ENCODE results near the gene SLCO2A1.

SLCO2A1 gene

GRCh38 chr3:134033315-134033996, 3.7 kb upstream of the SLCO2A1 start:
- DNase-seq: no peak

DNA sequence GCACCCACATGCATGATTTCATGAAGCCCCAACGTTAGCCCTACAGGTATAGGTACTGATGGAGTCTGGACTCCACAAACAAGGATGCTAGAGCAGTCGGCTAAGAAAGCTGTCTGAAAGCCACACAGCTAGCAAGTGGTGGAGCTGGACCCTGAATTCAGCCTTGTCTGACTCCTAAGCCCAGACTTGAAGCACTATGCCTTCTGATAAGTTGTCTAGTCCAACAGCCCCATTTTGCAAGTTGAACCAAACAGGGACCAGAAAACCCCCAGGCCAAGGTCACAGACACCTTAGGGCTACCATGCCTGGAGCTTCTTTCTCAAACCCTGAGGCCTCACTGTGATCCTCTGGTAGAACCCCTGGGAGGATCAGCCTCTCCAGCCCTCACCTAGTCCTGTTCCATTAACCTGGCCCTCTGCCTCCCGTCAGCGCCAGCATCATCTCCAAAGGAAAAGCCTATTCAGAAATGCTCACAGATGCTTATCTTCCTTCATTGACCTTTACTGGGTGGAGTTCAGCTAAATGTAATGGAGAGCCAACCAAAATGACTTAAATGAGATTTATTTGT, 1.7 kb upstream of the SLCO2A1 start:
- DNase-seq: no peak

DNA sequence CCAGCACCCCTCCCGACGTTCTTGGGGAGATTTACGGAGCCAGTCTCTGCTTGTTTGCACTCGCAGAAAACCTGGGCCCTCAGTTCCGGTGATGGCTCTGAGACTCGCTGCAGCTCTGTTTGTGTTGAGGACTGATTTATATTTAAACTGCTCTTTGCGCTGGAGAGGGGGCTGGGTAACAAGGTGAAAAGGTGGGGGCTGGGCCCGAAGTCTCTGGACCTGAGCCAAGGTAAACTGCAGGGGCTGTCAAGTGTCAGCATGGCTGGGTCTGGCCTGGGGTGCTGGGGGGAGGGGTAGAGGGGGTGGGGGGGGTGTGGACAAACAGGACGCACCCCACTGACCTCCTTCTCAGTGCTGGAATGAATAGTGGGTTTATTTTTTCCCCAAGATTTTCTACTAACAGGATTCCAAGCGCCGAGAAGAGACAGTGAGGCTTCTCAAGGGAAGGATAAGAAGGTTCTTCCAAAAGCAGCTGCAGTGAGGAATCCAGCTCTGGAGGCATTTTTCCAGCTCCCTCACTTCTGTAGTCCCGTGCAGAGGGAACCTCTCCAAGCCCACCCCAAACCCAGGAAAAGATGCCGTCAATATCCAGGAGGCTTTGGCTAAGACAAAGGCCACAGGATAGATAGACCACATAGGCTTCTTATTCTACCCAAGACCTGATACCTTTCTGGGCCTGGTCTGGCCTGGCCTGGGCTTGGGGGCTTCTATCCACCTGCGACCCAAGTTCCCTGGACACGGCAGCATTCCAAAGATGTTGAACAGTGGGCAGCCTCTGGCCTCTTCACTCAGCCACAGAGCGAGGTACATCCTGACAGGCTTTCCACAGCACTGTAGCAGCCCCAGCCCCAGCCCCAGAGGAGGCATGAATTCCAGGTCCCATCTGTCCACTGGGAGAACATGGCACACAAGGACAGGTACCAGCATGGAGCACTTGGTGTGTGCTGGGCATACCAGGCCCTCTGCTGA, 938 bp upstream of the SLCO2A1 start:
- DNase-seq: no peak

DNA sequence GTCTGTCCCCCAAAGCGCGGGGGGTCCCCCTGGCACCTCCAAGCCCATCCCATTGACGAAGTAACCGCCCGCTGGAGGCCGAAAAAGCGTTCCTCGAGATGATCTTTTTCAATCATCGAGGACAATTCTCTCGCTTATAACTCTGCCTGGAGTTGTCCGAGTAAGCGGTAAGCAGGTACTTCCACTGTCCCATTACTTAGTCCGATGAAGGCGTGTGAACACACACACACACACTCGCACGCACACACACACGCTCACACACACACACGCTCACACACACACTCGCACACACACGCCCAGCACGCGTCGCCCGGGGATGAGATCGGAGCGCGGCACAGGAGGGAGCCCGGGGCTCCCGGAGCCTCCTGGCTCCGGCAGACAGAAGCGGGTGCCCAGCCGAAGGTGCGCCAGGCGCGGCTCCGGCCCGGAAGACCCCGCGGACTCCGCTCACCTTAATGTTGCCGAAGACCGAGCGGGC, 430 bp downstream of the SLCO2A1 start:
- DNase-seq: no peak

GRCh38 chr3:134028486-134029255, 1.1 kb downstream of the SLCO2A1 start:
- DNase-seq: no peak

- DNase-seq: no peak
Measured at GRCh38 chr3:134027631-134028030, 2.1 kb downstream of the SLCO2A1 start.

- DNase-seq: no peak
Measured at GRCh38 chr3:134020135-134020680, 9.5 kb downstream of the SLCO2A1 start.

DNA sequence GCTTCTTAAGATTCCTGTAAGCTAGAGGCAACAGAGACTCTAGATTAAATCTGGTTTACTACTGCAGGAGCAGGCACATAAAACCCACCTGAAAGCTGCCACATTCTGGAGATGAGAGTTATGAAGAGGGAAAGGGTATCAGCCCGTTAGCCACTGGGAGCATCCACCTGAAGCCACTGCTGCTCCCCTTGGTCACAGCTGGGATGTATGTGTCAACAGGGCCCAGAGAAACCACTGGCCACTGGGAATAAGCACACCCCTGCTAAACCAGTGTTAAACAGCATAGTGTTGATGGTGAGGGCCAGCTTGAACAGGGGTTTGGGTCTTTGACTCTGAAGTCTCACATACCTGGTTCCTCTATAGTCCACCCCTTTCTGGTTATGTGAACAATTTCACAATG, 10.9 kb downstream of the SLCO2A1 start:
- DNase-seq: no peak

DNA sequence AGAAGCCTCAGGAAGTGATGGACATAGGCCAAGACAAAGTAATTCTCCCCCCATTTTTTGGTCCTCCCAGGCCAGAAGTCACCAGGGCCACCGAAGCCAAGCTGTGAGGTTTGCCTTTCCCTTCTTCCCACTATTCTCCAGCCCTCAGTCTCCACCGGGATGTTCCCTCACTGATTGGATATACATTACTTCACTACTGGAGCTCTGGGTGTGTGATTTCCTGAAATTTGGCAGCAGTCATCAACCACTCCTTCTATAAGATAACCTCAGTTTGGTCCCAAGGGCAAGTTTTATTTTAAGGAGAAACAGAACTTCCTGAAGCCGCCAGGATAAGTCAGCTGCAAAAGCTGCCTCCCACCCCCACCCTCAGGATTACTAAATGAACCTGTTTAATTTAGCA, 11.3 kb downstream of the SLCO2A1 start:
- DNase-seq: no peak

GRCh38 chr3:134017490-134017889, 12.2 kb downstream of the SLCO2A1 start:
- DNase-seq: no peak

GRCh38 chr3:134014270-134014669, 15.5 kb downstream of the SLCO2A1 start:
- no peak for DNase-seq

GRCh38 chr3:134013280-134013679, 16.4 kb downstream of the SLCO2A1 start:
- no peak for DNase-seq

GRCh38 chr3:134009345-134010000, 20.3 kb downstream of the SLCO2A1 start:
- no peak for DNase-seq

- no peak for DNase-seq
Measured at GRCh38 chr3:134008630-134009156, 21.0 kb downstream of the SLCO2A1 start.

DNA sequence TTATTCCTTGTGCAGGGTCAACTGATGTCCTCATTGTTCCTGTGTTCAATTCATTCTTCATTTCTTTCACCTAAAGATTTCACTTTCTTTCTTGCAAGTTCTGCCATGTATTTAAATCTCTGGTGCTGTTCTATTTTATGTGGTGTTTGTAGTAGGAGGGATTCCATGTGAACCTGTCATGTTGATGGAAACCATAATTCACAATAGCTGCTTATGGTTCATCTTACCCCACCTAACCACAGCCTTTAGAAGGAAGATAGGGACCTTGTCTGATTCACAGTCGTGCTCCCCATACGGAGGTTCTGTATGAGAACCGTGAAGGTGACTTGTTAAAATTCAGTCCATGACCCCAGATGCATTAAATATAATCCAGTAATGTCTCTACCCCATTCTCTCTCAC, 21.9 kb downstream of the SLCO2A1 start:
- no peak for DNase-seq

GRCh38 chr3:134004841-134005240, 24.9 kb downstream of the SLCO2A1 start:
- DNase-seq: no peak

DNA sequence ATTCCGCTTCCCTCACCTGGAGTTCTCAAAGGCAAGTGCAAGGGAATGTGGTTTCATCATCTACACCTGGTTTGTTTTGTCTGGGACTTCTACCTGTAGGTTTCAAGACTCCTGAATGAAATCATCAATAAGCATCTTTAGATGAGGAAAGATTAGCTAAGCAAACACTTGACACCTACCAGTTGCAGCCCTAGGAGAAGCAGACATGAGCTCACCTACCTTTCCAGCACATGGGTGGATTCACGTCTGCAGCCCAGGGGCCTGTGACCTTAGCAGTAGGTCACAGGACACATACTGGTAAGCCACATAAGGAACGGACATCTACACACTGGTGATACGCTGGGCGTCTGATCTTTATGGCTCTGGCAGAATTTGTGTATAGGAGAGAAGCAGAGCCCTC, 26.7 kb downstream of the SLCO2A1 start:
- no peak for DNase-seq

DNA sequence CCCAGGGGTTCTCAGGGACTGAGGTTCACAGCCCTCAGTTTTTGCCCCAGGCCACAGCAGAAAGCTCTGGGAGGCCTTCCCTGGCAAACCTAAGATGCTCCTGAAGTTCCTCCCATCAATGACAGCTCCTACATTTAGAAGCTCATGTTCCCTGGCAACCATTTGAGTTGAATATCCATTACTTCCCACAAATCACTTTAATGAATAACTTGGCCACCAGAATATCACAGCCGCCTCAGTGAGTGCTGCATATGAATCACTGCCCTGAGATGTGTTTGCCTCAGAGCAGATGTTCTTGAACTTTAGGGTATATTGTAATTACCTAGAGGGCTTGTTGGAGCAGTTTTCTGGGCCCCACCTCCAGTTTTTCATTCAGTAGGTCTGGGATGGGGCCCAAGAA, 27.4 kb downstream of the SLCO2A1 start:
- DNase-seq: no peak

DNA sequence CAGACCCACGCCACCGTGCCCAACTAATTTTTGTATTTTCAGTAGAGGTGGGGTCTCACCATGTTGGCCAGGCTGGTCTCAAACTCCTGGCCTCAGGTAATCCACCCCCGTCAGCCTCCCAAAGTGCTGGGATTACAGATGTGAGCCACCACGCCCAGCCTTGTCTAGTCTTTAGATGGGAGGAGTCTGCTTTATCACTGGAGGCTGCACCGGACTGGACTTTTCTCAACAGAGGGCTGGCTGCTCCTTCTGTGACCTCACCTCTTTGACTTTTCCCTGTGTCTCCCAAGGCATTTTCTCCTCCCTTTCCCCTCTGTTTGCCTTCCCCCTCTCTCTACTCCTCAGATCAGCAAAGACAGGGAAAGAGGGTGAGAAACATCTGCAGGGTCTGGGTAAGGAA, 28.5 kb downstream of the SLCO2A1 start:
- no peak for DNase-seq

GRCh38 chr3:133999891-134000685, 29.6 kb downstream of the SLCO2A1 start:
- DNase-seq: no peak

DNA sequence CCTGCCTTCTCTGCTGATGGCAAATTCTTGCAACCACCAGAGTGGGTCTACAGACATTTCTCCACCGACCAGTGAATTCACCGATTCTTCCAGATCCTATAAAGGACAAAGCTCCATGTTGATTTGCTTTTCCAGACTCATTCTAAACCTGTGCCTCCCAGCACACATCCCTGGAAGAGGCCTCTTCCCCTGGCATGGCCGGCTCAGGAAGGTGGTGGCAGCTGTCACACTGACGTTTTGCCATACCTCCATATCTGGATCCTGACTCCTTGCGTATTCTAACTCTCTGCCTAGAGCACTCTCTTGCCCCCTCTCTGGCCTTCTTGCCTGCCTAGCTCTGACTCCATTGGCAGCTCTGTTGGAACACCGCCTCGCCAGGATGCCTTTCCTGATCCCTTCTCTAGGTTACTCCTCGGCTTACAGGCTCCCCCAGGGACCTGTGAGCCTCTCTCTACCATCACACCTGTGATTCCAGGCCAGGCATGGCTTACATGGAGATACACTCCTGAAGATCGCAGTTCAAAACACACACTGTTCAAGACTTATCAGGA, 31.0 kb downstream of the SLCO2A1 start:
- DNase-seq: no peak

Data from activated effector memory CD4-positive, alpha-beta T cell treated with Interleukin-2 at 50 U/mL for 16 hours (primary cell).